Stimulated activated naive CD8-positive, alpha-beta T cell treated with anti-CD3 and anti-CD28 coated beads, Interleukin-15, amount 100 ng/mL, for 72 hours (primary cell): Measurements from ENCODE around the gene TRIM22.
A peak's percentile ranks its signal among the peaks of the same experiment; 100 is the strongest.
"Not testable (repeated sequence)": the region's sequence is repeated elsewhere in the genome, so short reads cannot be mapped to it uniquely, and the experiment has no call there.

ENCODE experiments used
- ATAC-seq: fragments of 150-1000 bp; cut with Tn5 transposase; 2 replicates; pipeline ENCODE4 v1.10.0; 2021; ENCODE audit warnings: mild to moderate bottlenecking, moderate library complexity
- DNase-seq, 2 donors: peaks; one replicate each; pipeline ENCODE4 v3.0.0; 2021 to 2022
- H3K27ac Mint-ChIP-seq, 2 donors: one replicate each; pipeline ENCODE4 v1.8.0; 2022; ENCODE audit warnings: mild to moderate bottlenecking in 2 of 2, mixed read lengths in 2 of 2, moderate library complexity in 2 of 2
- H3K27me3 Mint-ChIP-seq: one replicate; pipeline ENCODE4 v1.8.0; 2022; ENCODE audit warnings: mixed read lengths
- H3K4me1 Mint-ChIP-seq: one replicate; pipeline ENCODE4 v1.8.0; 2022; ENCODE audit warnings: mild to moderate bottlenecking, mixed read lengths
- H3K4me3 Mint-ChIP-seq, 2 donors: one replicate each; pipeline ENCODE4 v1.8.0; 2022; ENCODE audit warnings: mild to moderate bottlenecking in 2 of 2, mixed read lengths in 2 of 2, moderate library complexity in 1 of 2
- H3K9me3 Mint-ChIP-seq, 2 donors: one replicate each; pipeline ENCODE4 v1.8.0; 2022; ENCODE audit warnings: mixed read lengths in 2 of 2

TRIM22 gene

GRCh38 chr11:5703741-5704536, 14.3 kb downstream of the TRIM22 start:
- Mint-ChIP-seq H3K9me3 (no peaks in the 10 kb centered on the region), H3K4me3 (peak overlapping the region in 1 of 2 donors; percentile 44), H3K4me1 (peaks cover 61% of the 10 kb centered on the region), H3K27ac (peak overlapping the region in 1 of 2 donors; percentile 88), H3K27me3 (no peaks in the 10 kb centered on the region)
- DNase-seq (no peak), ATAC-seq (no peak)

- Mint-ChIP-seq H3K27me3 (no peaks in the 10 kb centered on the region), H3K4me3 (no peak overlapping the region), H3K9me3 (no peaks in the 10 kb centered on the region), H3K4me1 (peaks cover 47% of the 10 kb centered on the region), H3K27ac (peak overlapping the region in 1 of 2 donors; percentile 54)
- ATAC-seq (peak; percentile 53), DNase-seq (no peak)
These were observed 16.1 kb downstream of the TRIM22 start for GRCh38 chr11:5705688-5706087.

GRCh38 chr11:5712507-5712906, 22.9 kb downstream of the TRIM22 start:
- Mint-ChIP-seq H3K27ac (peak overlapping the region; percentile 33 to 71), H3K4me3 (no peak overlapping the region), H3K9me3 (no peaks in the 10 kb centered on the region), H3K4me1 (peaks cover 11% of the 10 kb centered on the region), H3K27me3 (no peaks in the 10 kb centered on the region)
- DNase-seq (no peak), ATAC-seq (peak; percentile 55)

- no peak for DNase-seq
- Mint-ChIP-seq H3K4me1 (peaks cover 5% of the 10 kb centered on the region), H3K9me3 (no peaks in the 10 kb centered on the region), H3K4me3 (no peak overlapping the region), H3K27me3 (no peaks in the 10 kb centered on the region), H3K27ac (no peak overlapping the region)
- peak; percentile 49 for ATAC-seq
These were observed 24.1 kb downstream of the TRIM22 start for GRCh38 chr11:5713695-5714094.

- not testable (repeated sequence) for H3K9me3 Mint-ChIP-seq, H3K27ac Mint-ChIP-seq, H3K4me1 Mint-ChIP-seq, H3K4me3 Mint-ChIP-seq, DNase-seq, ATAC-seq, H3K27me3 Mint-ChIP-seq
These were observed 26.9 kb downstream of the TRIM22 start for GRCh38 chr11:5716518-5716917.

GRCh38 chr11:5719703-5720495, 30.3 kb downstream of the TRIM22 start:
- no peaks in the 10 kb centered on the region for H3K4me1 Mint-ChIP-seq
- H3K27me3 Mint-ChIP-seq, result no peaks in the 10 kb centered on the region
- peak overlapping the region in 1 of 2 donors; percentile 5 for H3K27ac Mint-ChIP-seq
- ATAC-seq (peak; percentile 83), DNase-seq (no peak)
- peaks cover 0 to 8% of the 10 kb centered on the region in 2 donors for H3K9me3 Mint-ChIP-seq
- no peak overlapping the region for H3K4me3 Mint-ChIP-seq

- Mint-ChIP-seq H3K27ac (no peak overlapping the region), H3K4me3 (no peak overlapping the region), H3K4me1 (no peaks in the 10 kb centered on the region), H3K27me3 (no peaks in the 10 kb centered on the region), H3K9me3 (peaks cover 0 to 8% of the 10 kb centered on the region in 2 donors)
- no peak for ATAC-seq
- DNase-seq, result no peak
These were observed 33.0 kb downstream of the TRIM22 start for GRCh38 chr11:5722622-5723021.

GRCh38 chr11:5726351-5726750, 36.8 kb downstream of the TRIM22 start:
- Mint-ChIP-seq H3K9me3 (no peaks in the 10 kb centered on the region), H3K27me3 (no peaks in the 10 kb centered on the region), H3K4me3 (no peak overlapping the region), H3K27ac (no peak overlapping the region), H3K4me1 (no peaks in the 10 kb centered on the region)
- DNase-seq, result no peak
- ATAC-seq, result no peak

- no peaks in the 10 kb centered on the region for H3K9me3 Mint-ChIP-seq
- no peak overlapping the region for H3K27ac Mint-ChIP-seq
- DNase-seq (no peak), ATAC-seq (no peak)
- H3K27me3 Mint-ChIP-seq, result no peaks in the 10 kb centered on the region
- H3K4me1 Mint-ChIP-seq, result no peaks in the 10 kb centered on the region
- no peak overlapping the region for H3K4me3 Mint-ChIP-seq
These were observed 38.1 kb downstream of the TRIM22 start for GRCh38 chr11:5727691-5728090.

- no peak within 1 kb of the TSS for H3K27ac Mint-ChIP-seq
- no peaks in the 10 kb centered on the region for H3K27me3 Mint-ChIP-seq
- H3K4me3 Mint-ChIP-seq, result no peak within 1 kb of the TSS
- H3K4me1 Mint-ChIP-seq, result no peaks in the 10 kb centered on the region
- DNase-seq (no peak), ATAC-seq (no peak)
- H3K9me3 Mint-ChIP-seq, result peaks cover 14 to 16% of the 10 kb centered on the region in 2 donors
These were observed 46.8 kb downstream of the TRIM22 start, which contains the start of gene OR56B1 for GRCh38 chr11:5736396-5736795. OR56B1 (plus strand) TSS chr11:5736448; CDS start chr11:5736517, 69 bp downstream.

- Mint-ChIP-seq H3K4me1 (no peaks in the 10 kb centered on the region), H3K27me3 (no peaks in the 10 kb centered on the region), H3K4me3 (no peak overlapping the region), H3K27ac (no peak overlapping the region), H3K9me3 (peaks cover 21 to 23% of the 10 kb centered on the region in 2 donors)
- DNase-seq (no peak), ATAC-seq (no peak)
These were observed 47.5 kb downstream of the TRIM22 start for GRCh38 chr11:5737091-5737490.

GRCh38 chr11:5737670-5738392, 48.2 kb downstream of the TRIM22 start:
- DNase-seq (no peak), ATAC-seq (no peak)
- Mint-ChIP-seq H3K9me3 (peaks cover 22 to 30% of the 10 kb centered on the region in 2 donors), H3K27me3 (no peaks in the 10 kb centered on the region), H3K4me3 (no peak overlapping the region), H3K4me1 (no peaks in the 10 kb centered on the region), H3K27ac (no peak overlapping the region)

GRCh38 chr11:5738431-5738830, 48.8 kb downstream of the TRIM22 start:
- DNase-seq (no peak), ATAC-seq (no peak)
- Mint-ChIP-seq H3K4me3 (no peak overlapping the region), H3K27me3 (no peaks in the 10 kb centered on the region), H3K27ac (no peak overlapping the region), H3K4me1 (no peaks in the 10 kb centered on the region), H3K9me3 (peaks cover 22 to 31% of the 10 kb centered on the region in 2 donors)

- no peaks in the 10 kb centered on the region for H3K4me1 Mint-ChIP-seq
These were observed 57.0 kb downstream of the TRIM22 start for GRCh38 chr11:5746614-5747013.

GRCh38 chr11:5749836-5750235, 60.2 kb downstream of the TRIM22 start:
- H3K27ac Mint-ChIP-seq, result no peak overlapping the region
- ATAC-seq (no peak), DNase-seq (no peak)
- H3K4me1 Mint-ChIP-seq, result no peaks in the 10 kb centered on the region
- H3K4me3 Mint-ChIP-seq, result no peak overlapping the region
- no peaks in the 10 kb centered on the region for H3K9me3 Mint-ChIP-seq
- no peaks in the 10 kb centered on the region for H3K27me3 Mint-ChIP-seq

More at GRCh38 chr11:5746614-5747013, 57.0 kb downstream of the TRIM22 start:
- Mint-ChIP-seq H3K9me3 (peaks cover 13% of the 10 kb centered on the region in 2 donors), H3K4me3 (no peak overlapping the region), H3K27ac (no peak overlapping the region), H3K27me3 (no peaks in the 10 kb centered on the region)
- ATAC-seq (no peak), DNase-seq (no peak)
